ENCODE measurements around the gene ZNF786.
A peak's percentile ranks its signal among the peaks of the same experiment; 100 is the strongest.
"Not testable (repeated sequence)": the region's sequence is repeated elsewhere in the genome, so short reads cannot be mapped to it uniquely, and the experiment has no call there.

The ZNF786 gene

DNA sequence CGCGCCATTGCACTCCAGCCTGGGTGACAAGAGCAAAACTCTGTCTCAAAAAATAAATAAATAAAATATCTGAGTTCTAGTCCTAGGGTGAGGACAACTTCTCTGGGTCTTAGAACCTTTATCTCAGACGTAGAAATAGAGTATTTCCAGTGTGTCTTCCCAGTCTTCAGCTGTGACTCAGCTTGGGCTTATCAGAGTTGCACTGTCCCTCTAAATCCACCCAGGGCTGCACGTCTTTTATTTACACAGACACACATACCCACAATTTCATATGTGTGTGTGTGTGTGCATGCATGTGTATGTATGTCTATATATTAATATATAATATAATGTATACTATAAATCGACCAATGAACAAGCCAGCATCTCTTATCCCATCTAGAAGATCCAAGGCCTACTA, 49.2 kb downstream of the ZNF786 start:
- DNase-seq (ENCODE audit: low spot score): no peak
- in situ Hi-C loops (cut with MboI; ENCODE audit: low sequenced_read_pairs, unreplicated experiment): no loop called here
- TF ChIP-seq, protein P1, sequence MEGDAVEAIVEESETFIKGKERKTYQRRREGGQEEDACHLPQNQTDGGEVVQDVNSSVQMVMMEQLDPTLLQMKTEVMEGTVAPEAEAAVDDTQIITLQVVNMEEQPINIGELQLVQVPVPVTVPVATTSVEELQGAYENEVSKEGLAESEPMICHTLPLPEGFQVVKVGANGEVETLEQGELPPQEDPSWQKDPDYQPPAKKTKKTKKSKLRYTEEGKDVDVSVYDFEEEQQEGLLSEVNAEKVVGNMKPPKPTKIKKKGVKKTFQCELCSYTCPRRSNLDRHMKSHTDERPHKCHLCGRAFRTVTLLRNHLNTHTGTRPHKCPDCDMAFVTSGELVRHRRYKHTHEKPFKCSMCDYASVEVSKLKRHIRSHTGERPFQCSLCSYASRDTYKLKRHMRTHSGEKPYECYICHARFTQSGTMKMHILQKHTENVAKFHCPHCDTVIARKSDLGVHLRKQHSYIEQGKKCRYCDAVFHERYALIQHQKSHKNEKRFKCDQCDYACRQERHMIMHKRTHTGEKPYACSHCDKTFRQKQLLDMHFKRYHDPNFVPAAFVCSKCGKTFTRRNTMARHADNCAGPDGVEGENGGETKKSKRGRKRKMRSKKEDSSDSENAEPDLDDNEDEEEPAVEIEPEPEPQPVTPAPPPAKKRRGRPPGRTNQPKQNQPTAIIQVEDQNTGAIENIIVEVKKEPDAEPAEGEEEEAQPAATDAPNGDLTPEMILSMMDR (IDR thresholded peaks at IDR 0.05; ENCODE audit: borderline replicate concordance, control extremely low read depth, extremely low read depth, insufficient read depth, missing control alignments): no peak

- DNase-seq (ENCODE audit: low spot score); in situ Hi-C loops (cut with MboI; ENCODE audit: low sequenced_read_pairs, unreplicated experiment): not testable (repeated sequence)
Measured at GRCh38 chr7:149038641-149039040, 51.9 kb downstream of the ZNF786 start.

DNA sequence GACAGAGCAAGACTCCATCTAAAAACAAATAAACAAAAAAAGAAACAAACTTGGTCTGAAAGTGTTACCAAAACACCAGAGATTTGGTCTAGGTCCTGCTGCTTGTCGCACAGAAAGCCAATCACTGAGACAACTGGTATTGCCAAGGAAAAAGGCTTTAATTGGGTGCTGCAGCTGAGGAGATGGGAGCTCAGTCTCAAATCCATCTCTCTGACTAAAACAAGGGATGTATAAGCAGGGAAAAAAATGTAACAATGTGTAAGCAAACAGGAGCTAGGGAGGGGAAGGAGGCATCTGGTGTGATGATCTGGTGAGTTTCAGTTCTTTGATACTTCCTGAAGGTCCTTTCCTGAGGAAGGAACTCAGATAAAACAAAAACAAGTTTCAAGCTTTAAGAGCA, 53.8 kb downstream of the ZNF786 start:
- TF ChIP-seq, protein P1 (IDR thresholded peaks at IDR 0.05; ENCODE audit: borderline replicate concordance, control extremely low read depth, extremely low read depth, insufficient read depth, missing control alignments): no peak
- in situ Hi-C loops (cut with MboI; ENCODE audit: low sequenced_read_pairs, unreplicated experiment): no loop called here
- DNase-seq (ENCODE audit: low spot score): no peak

DNA sequence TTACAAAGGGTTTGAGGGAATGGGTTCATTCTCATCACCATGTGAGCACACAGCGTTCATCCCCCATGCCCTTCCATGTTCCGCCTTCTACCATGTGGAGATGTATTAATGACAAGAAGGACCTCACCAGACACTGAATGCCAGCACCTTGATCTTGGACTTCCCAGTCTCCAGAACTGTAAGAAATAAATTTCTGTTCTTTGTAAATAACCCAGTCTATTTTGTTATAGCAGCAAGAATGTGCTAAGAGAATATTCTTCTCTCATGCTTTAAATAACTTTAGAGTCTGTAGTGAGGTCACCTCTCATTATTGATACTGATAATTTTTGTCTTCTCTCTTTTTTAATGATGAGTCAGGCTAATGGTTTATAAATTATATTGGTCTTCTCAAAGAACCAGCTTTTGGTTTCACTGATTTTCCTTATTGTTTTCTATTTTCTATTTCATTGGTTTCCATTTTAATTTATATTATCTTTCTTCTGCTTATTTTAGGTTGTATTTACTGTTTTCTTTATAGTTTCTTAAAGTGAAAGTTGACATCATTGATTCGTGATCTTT, 59.1 kb downstream of the ZNF786 start:
- no peak for DNase-seq (ENCODE audit: low spot score)
- TF ChIP-seq, protein P1 (IDR thresholded peaks at IDR 0.05; ENCODE audit: borderline replicate concordance, control extremely low read depth, extremely low read depth, insufficient read depth, missing control alignments): no peak
- in situ Hi-C loops (cut with MboI; ENCODE audit: low sequenced_read_pairs, unreplicated experiment): no loop called here

GRCh38 chr7:149030439-149030838, 60.1 kb downstream of the ZNF786 start:
- DNase-seq (ENCODE audit: low spot score); in situ Hi-C loops (cut with MboI; ENCODE audit: low sequenced_read_pairs, unreplicated experiment): not testable (repeated sequence)

- DNase-seq (ENCODE audit: low spot score): peak; percentile 99
- TF ChIP-seq, protein P1 (IDR thresholded peaks at IDR 0.05; ENCODE audit: borderline replicate concordance, control extremely low read depth, extremely low read depth, insufficient read depth, missing control alignments): peak; percentile 5
- in situ Hi-C loops (cut with MboI; ENCODE audit: low sequenced_read_pairs, unreplicated experiment): no loop called here
Measured at GRCh38 chr7:149028346-149029109, 62.0 kb downstream of the ZNF786 start, which contains the start of gene PDIA4. Gene PDIA4 (minus strand): TSS chr7:149028505. CDS start chr7:149028408, 97 bp downstream.

DNA sequence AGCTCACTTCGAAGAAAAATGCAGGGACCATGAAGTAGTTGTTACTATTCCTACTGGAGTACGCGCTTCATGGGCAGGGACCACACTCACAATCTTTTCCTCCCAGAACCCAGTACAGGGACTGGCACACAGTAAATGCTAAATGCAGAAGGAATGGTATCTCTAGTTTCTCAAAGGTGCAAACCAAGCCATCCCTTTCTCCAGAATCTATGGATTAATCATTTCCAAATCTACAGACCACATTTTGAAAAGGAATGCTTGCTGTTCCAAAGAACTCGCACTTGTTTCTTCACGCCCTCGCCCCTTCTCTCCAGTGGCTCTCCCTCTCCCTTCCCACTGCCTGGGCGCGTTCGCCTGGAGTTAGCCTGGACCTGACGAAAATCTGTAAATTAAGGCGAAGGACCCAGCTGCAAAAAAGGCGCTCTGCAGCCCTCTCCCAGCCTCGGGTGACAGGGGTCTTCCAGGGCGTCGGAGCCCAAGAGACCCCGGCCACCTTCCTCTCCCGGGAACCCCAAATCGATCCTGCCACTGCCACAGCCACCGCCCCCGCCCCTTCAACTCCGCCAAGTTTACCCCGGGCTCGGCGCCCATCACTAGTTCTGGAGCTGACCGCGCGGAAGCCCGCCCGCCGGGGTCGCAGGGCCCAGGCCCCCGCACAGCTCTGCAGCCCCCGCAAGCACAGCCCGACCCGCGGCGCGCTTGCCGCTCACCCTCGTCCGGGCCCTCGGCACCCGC, 62.7 kb downstream of the ZNF786 start:
- TF ChIP-seq, protein P1 (IDR thresholded peaks at IDR 0.05; ENCODE audit: borderline replicate concordance, control extremely low read depth, extremely low read depth, insufficient read depth, missing control alignments): no peak
- no peak for DNase-seq (ENCODE audit: low spot score)
- in situ Hi-C loops (cut with MboI; ENCODE audit: low sequenced_read_pairs, unreplicated experiment): no loop called here
